HepG2 (cell line): ENCODE measurements around the gene ARL2. TPM values are rescaled to one million over a fixed set of nuclear protein-coding genes. Genes with fewer than 3 reads are reported as not detected.

Source experiments
- ARNT2 ChIP-seq: sonication (generic); formaldehyde crosslinking; IDR thresholded peaks from 2 replicates; pipeline ENCODE4 v1.8.0; 2022; ENCODE audit warnings: mild to moderate bottlenecking, low read depth, missing genetic modification reagents, moderate library complexity
- CEBPB ChIP-seq: IDR thresholded peaks from 2 replicates; pipeline ENCODE4 v1.6.1; 2011; ENCODE audit warnings: low read depth, low read length, improper control_type of control experiment, borderline replicate concordance
- CERS6 ChIP-seq: sonication (generic); formaldehyde crosslinking; IDR thresholded peaks from 2 replicates; pipeline ENCODE4 v1.5.0; 2020; ENCODE audit warnings: missing genetic modification reagents
- GTF2F1 ChIP-seq: fragments of 150-350 bp; IDR thresholded peaks from 2 replicates; pipeline ENCODE4 v1.6.1; 2014; ENCODE audit warnings: low read length
- KDM3A ChIP-seq: IDR thresholded peaks from 2 replicates; pipeline ENCODE4 v1.6.1; 2018; ENCODE audit warnings: low read depth, missing compliant biosample characterization
- KLF16 ChIP-seq, 2 experiments: sonication (generic) in 1 of 2; formaldehyde crosslinking in 1 of 2; IDR thresholded peaks; 2 replicates each; pipeline versions ENCODE4 v1.6.1 to v1.8.0; 2016 to 2023; ENCODE audit warnings: missing genetic modification reagents in 2 of 2, missing compliant biosample characterization in 1 of 2
- KLF6 ChIP-seq: IDR thresholded peaks from 2 replicates; pipeline ENCODE4 v1.8.0; 2016; ENCODE audit warnings: missing biosample characterization, missing genetic modification reagents
- MED8 ChIP-seq: sonication (generic); formaldehyde crosslinking; IDR thresholded peaks from 2 replicates; pipeline ENCODE4 v1.8.1; 2023; ENCODE audit warnings: mild to moderate bottlenecking, missing genetic modification reagents; ENCODE audit not compliant: insufficient replicate concordance
- NCOA1 ChIP-seq: sonication (generic); formaldehyde crosslinking; IDR thresholded peaks from 2 replicates; pipeline ENCODE4 v1.9.0; 2021; ENCODE audit warnings: missing genetic modification reagents
- NCOA2 ChIP-seq: sonication (generic); formaldehyde crosslinking; IDR thresholded peaks from 2 replicates; pipeline ENCODE4 v1.8.0; 2022; ENCODE audit warnings: inconsistent platforms
- REPIN1 ChIP-seq: sonication (generic); formaldehyde crosslinking; IDR thresholded peaks from 2 replicates; pipeline ENCODE4 v1.8.0; 2022; ENCODE audit warnings: missing genetic modification reagents, low read depth, mild to moderate bottlenecking, borderline replicate concordance
- RORA ChIP-seq: sonication (generic); formaldehyde crosslinking; IDR thresholded peaks from 2 replicates; pipeline ENCODE4 v1.5.0; 2020; ENCODE audit warnings: mild to moderate bottlenecking, missing genetic modification reagents, moderate library complexity
- SP5 ChIP-seq: IDR thresholded peaks from 2 replicates; pipeline ENCODE4 v1.6.1; 2016; ENCODE audit warnings: low read depth, borderline replicate concordance
- STAT6 ChIP-seq: sonication (generic); formaldehyde crosslinking; IDR thresholded peaks from 2 replicates; pipeline ENCODE4 v1.4.0; 2020; ENCODE audit warnings: missing genetic modification reagents, mild to moderate bottlenecking, borderline replicate concordance
- SYNCRIP ChIP-seq: fragments of 200-400 bp; formaldehyde crosslinking; IDR thresholded peaks from 2 replicates; pipeline ENCODE4 v1.6.1; 2018; ENCODE audit warnings: mild to moderate bottlenecking, low read depth, low read length; ENCODE audit not compliant: insufficient read depth
- ZBTB7B ChIP-seq: sonication (generic); formaldehyde crosslinking; IDR thresholded peaks from 2 replicates; pipeline ENCODE4 v1.4.0; 2020; ENCODE audit warnings: missing genetic modification reagents
- ZMYM4 ChIP-seq: sonication (generic); formaldehyde crosslinking; IDR thresholded peaks from 2 replicates; pipeline ENCODE4 v1.8.1; 2023; ENCODE audit warnings: mild to moderate bottlenecking, missing genetic modification reagents
- ZNF121 ChIP-seq: sonication (generic); formaldehyde crosslinking; IDR thresholded peaks from 2 replicates; pipeline ENCODE4 v1.5.0; 2020; ENCODE audit warnings: mild to moderate bottlenecking, missing genetic modification reagents
- ZNF224 ChIP-seq: sonication (generic); formaldehyde crosslinking; IDR thresholded peaks from 2 replicates; pipeline ENCODE4 v1.5.0; 2020; ENCODE audit warnings: mild to moderate bottlenecking, missing genetic modification reagents
- ZNF232 ChIP-seq: sonication (generic); formaldehyde crosslinking; IDR thresholded peaks from 2 replicates; pipeline ENCODE4 v1.4.0; 2020; ENCODE audit warnings: missing genetic modification reagents, borderline replicate concordance
- ZNF280B ChIP-seq: sonication (generic); formaldehyde crosslinking; IDR thresholded peaks from 2 replicates; pipeline ENCODE4 v1.5.0; 2020; ENCODE audit warnings: missing genetic modification reagents, mild to moderate bottlenecking, borderline replicate concordance
- ZNF589 ChIP-seq: sonication (generic); formaldehyde crosslinking; conservative IDR thresholded peaks from 2 replicates; pipeline ENCODE4 v1.8.0; 2022; ENCODE audit warnings: mild to moderate bottlenecking, moderate library complexity, missing genetic modification reagents
- ZNF674 ChIP-seq: sonication (generic); formaldehyde crosslinking; IDR thresholded peaks from 2 replicates; pipeline ENCODE4 v1.5.0; 2020; ENCODE audit warnings: low read depth, mild to moderate bottlenecking, missing genetic modification reagents
- ZNF678 ChIP-seq: sonication (generic); formaldehyde crosslinking; IDR thresholded peaks from 2 replicates; pipeline ENCODE4 v1.4.0; 2020; ENCODE audit warnings: mild to moderate bottlenecking, missing genetic modification reagents
- ZNF780A ChIP-seq: sonication (generic); formaldehyde crosslinking; IDR thresholded peaks from 2 replicates; pipeline ENCODE4 v1.8.0; 2022; ENCODE audit warnings: mild to moderate bottlenecking, missing genetic modification reagents, moderate library complexity
- ZSCAN20 ChIP-seq: sonication (generic); formaldehyde crosslinking; IDR thresholded peaks from 2 replicates; pipeline ENCODE4 v1.4.0; 2020; ENCODE audit warnings: missing genetic modification reagents, mild to moderate bottlenecking, borderline replicate concordance
- polyA plus RNA-seq, 8 experiments: library from polyadenylated mRNA; depleted of rRNA in 3 of 8; stranded (reverse) in 7 of 8; unstranded in 1 of 8; fragments of >200 nt; fragmentation: Illumina TruSeq in 4 of 8; extraction: Trizol in 4 of 8; gene quantifications; 2 replicates each; pipeline versions ENCODE4 v1.2.1 to v1.2.3, GENCODE V29; 2011 to 2016; ENCODE audit warnings: low read depth in 4 of 8, missing spikeins in 1 of 8, mixed read lengths in 1 of 8; ENCODE audit not compliant: insufficient read depth in 1 of 8
- total RNA-seq, 5 experiments: library from RNA; depleted of rRNA; stranded (reverse); fragments of >200 nt; fragmentation: Illumina TruSeq; extraction: Trizol; gene quantifications; 2 replicates each; pipeline ENCODE4 v1.2.3, GENCODE V29; 2016; ENCODE audit warnings: low read depth in 1 of 5

The ARL2 gene
- total and polyA plus RNA-seq, 2 of the 13 experiments (the other 11 are each of a cell fraction or from before 2014, with no cell fraction given) = 82.9 to 84.4 TPM

GRCh38 chr11:65013888-65014725, at the start of gene ARL2 (continued):
- TF ChIP-seq MED8 (CRISPR knock-in tag) (peak; percentile 58), CERS6 (CRISPR knock-in tag) (no peak), ARNT2 (no peak; the same call in 1 of the 2 replicates), ZNF674 (CRISPR knock-in tag) (no peak), KLF16 (CRISPR knock-in tag; IDR thresholded peaks at IDR 0.05) (no peak), KLF6 (no peak; the same call in 1 of the 2 replicates), KDM3A (CRISPR knock-in tag) (no peak), ZNF121 (CRISPR knock-in tag) (no peak), REPIN1 (CRISPR knock-in tag) (peak; percentile 45), ZNF232 (CRISPR knock-in tag) (peak; percentile 71; the same call in 1 of the 2 replicates), ZNF224 (CRISPR knock-in tag) (peak; percentile 56; the same call in 1 of the 2 replicates), SP5 (CRISPR knock-in tag) (no peak), ZNF780A (CRISPR knock-in tag) (no peak), ZNF589 (CRISPR knock-in tag) (0 out of 2 replicates have a peak, but pooled peaks have one; percentile 57), ZNF280B (CRISPR knock-in tag) (peak; percentile 86; the same call in 1 of the 2 replicates), SYNCRIP (no peak), ZMYM4 (CRISPR knock-in tag) (peak; percentile 76), GTF2F1 (no peak), CEBPB (no peak), ZSCAN20 (CRISPR knock-in tag) (peak; percentile 83; the same call in 1 of the 2 replicates), STAT6 (CRISPR knock-in tag) (no peak; the same call in 1 of the 2 replicates), RORA (peak; percentile 67; the same call in 1 of the 2 replicates), ZNF678 (CRISPR knock-in tag) (peak; percentile 70; the same call in 1 of the 2 replicates), ZBTB7B (CRISPR knock-in tag) (peak; percentile 96), NCOA1 (CRISPR knock-in tag) (no peak), NCOA2 (CRISPR knock-in tag) (no peak; the same call in 1 of the 2 replicates)
